Kidney (tissue), 14 donors: ENCODE measurements around the gene LIN7C. TPM values are rescaled to one million over a fixed set of nuclear protein-coding genes. Genes with fewer than 3 reads are reported as not detected.
A peak's percentile ranks its signal among the peaks of the same experiment; 100 is the strongest.

Experiments used
- DNase-seq, 5 donors: peaks; one replicate each; pipeline ENCODE4 v3.0.0-alpha.2; 2013 to 2020
- FAIRE-seq: peaks from 2 replicates; lab custom pipeline; 2012; peaks lifted over from hg19 to GRCh38; lab: Jason Lieb, UNC
- H3K27ac ChIP-seq, 2 donors: one replicate each; pipeline ENCODE4 v1.7.0; 2013; ENCODE audit warnings: low read depth in 2 of 2, low read length in 2 of 2, inconsistent platforms in 1 of 2
- H3K27me3 ChIP-seq: one replicate; pipeline ENCODE4 v1.7.1; 2013; ENCODE audit warnings: low read length, inconsistent platforms; ENCODE audit not compliant: control insufficient read depth, insufficient read depth
- H3K36me3 ChIP-seq, 3 donors: one replicate each; pipeline versions ENCODE4 v1.7.0 to v1.7.1; 2013; ENCODE audit warnings: low read length in 3 of 3, control low read depth in 1 of 3, inconsistent platforms in 1 of 3; ENCODE audit not compliant: insufficient read depth in 3 of 3, control insufficient read depth in 2 of 3
- H3K4me1 ChIP-seq, 3 donors: one replicate each; pipeline versions ENCODE4 v1.7.0 to v1.7.1; 2013; ENCODE audit warnings: low read length in 3 of 3, inconsistent platforms in 1 of 3, low read depth in 1 of 3; ENCODE audit not compliant: control insufficient read depth in 2 of 3, insufficient read depth in 2 of 3
- H3K4me3 ChIP-seq, 3 donors: one replicate each; pipeline versions ENCODE4 v1.7.0 to v1.8.1; 2013; ENCODE audit warnings: low read length in 3 of 3, control low read depth in 1 of 3, inconsistent platforms in 1 of 3
- H3K9ac ChIP-seq, 3 donors: one replicate each; pipeline versions ENCODE4 v1.7.0 to v1.7.1; 2013; ENCODE audit warnings: low read length in 3 of 3, control low read depth in 1 of 3, inconsistent platforms in 1 of 3
- H3K9me3 ChIP-seq, 3 donors: one replicate each; pipeline versions ENCODE4 v1.7.0 to v1.7.1; 2013; ENCODE audit warnings: low read length in 3 of 3, control low read depth in 1 of 3, inconsistent platforms in 1 of 3; ENCODE audit not compliant: control insufficient read depth in 2 of 3, insufficient read depth in 1 of 3
- CTCF ChIP-seq: IDR thresholded peaks from 3 replicates; pipeline ENCODE4 v1.5.1; 2012; ENCODE audit warnings: mild to moderate bottlenecking, moderate library complexity, borderline replicate concordance; ENCODE audit not compliant: insufficient read depth; ENCODE audit errors: extremely low read depth
- intact Hi-C: fragments of 100-400 bp; cut with DNase I; formaldehyde crosslinking; loops from one replicate; pipeline ENCODE4 v1.11.1; 2022
- polyA plus RNA-seq: library from polyadenylated mRNA; stranded (reverse); fragments of 350-450 nt; fragmentation: Illumina TruSeq; extraction: RNeasy Lipid Tissue Mini Kit (QIAGEN cat#74804); gene quantifications from one replicate; pipeline ENCODE4 v1.2.3, GENCODE V29; 2014; ENCODE audit warnings: low read depth, low replicate concordance; ENCODE audit not compliant: insufficient read depth
- total RNA-seq: library from RNA; stranded (reverse); fragmentation: NEBNext Ultra II Directional; extraction: Animal tissue kit (Norgen Biotek cat#: 25700); gene quantifications from one replicate; pipeline ENCODE4 v1.2.1, GENCODE V29; 2021
- donor health status: control.
- donor health status: control.
- donor health status: control.
- donor health status: control.
- donor health status: control.
- donor health status: DM: yes; HTN: yes; CAD: no.
- donor health status: Normal renal cell carcinoma (clear cell type).

LIN7C gene
- total and polyA plus RNA-seq, 2 donors from 2014 or later = 9.1 to 37.8 TPM

- intact Hi-C loops = no loop called here
- Histone ChIP-seq H3K4me3 (no peak overlapping the region), H3K4me1 (peaks cover 9 to 56% (median 17%) of the 10 kb centered on the region in 3 donors), H3K9me3 (no peaks in the 10 kb centered on the region), H3K27ac (peak overlapping the region in 1 of 2 donors; percentile 8), H3K27me3 (no peaks in the 10 kb centered on the region), H3K36me3 (no peaks in the 10 kb centered on the region), H3K9ac (no peak overlapping the region)
- FAIRE-seq (no peak), DNase-seq (peak in 1 of 5 donors; percentile 24)
- TF ChIP-seq CTCF = no peak
These were observed 46.2 kb downstream of the LIN7C start for GRCh38 chr11:27460158-27460978.

GRCh38 chr11:27459191-27459590 is 47.4 kb downstream of the LIN7C start:
- FAIRE-seq (no peak), DNase-seq (peak in 3 of 5 donors; percentile 51 to 76 (median 52))
- TF ChIP-seq CTCF = no peak
- no peaks in the 10 kb centered on the region for H3K9me3 ChIP-seq
- peaks cover 6 to 53% (median 17%) of the 10 kb centered on the region in 3 donors for H3K4me1 ChIP-seq
- no peak overlapping the region for H3K4me3 ChIP-seq
- intact Hi-C loops = no loop called here
- H3K9ac ChIP-seq = no peak overlapping the region
- no peak overlapping the region for H3K27ac ChIP-seq
- H3K36me3 ChIP-seq = no peaks in the 10 kb centered on the region
- no peaks in the 10 kb centered on the region for H3K27me3 ChIP-seq

- no peak for DNase-seq
- H3K27me3 ChIP-seq = no peaks in the 10 kb centered on the region
- peaks cover 6 to 49% (median 14%) of the 10 kb centered on the region in 3 donors for H3K4me1 ChIP-seq
- H3K36me3 ChIP-seq = no peaks in the 10 kb centered on the region
- FAIRE-seq = no peak
- H3K27ac ChIP-seq = no peak overlapping the region
- no peak overlapping the region for H3K9ac ChIP-seq
- H3K4me3 ChIP-seq = no peak overlapping the region
- no peak for TF ChIP-seq CTCF
- intact Hi-C loops = no loop called here
- no peaks in the 10 kb centered on the region for H3K9me3 ChIP-seq
These were observed 48.4 kb downstream of the LIN7C start for GRCh38 chr11:27458182-27458581.
